Measurements from ENCODE around the gene ZNF574. TPM values are rescaled to one million over a fixed set of nuclear protein-coding genes. Genes with fewer than 3 reads are reported as not detected.
A peak's percentile ranks its signal among the peaks of the same experiment; 100 is the strongest.
"Not testable (repeated sequence)": the region's sequence is repeated elsewhere in the genome, so short reads cannot be mapped to it uniquely, and the experiment has no call there.

ZNF574 gene
- polyA plus RNA-seq, 1 donor (not counting 4 experiments of a cell fraction or from before 2014, with no cell fraction given), result 6.8 TPM

GRCh38 chr19:42033413-42033812, 42.6 kb upstream of the ZNF574 start:
- FAIRE-seq (no peak), DNase-seq (ENCODE audit: low read depth, low spot score) (no peak)

DNA sequence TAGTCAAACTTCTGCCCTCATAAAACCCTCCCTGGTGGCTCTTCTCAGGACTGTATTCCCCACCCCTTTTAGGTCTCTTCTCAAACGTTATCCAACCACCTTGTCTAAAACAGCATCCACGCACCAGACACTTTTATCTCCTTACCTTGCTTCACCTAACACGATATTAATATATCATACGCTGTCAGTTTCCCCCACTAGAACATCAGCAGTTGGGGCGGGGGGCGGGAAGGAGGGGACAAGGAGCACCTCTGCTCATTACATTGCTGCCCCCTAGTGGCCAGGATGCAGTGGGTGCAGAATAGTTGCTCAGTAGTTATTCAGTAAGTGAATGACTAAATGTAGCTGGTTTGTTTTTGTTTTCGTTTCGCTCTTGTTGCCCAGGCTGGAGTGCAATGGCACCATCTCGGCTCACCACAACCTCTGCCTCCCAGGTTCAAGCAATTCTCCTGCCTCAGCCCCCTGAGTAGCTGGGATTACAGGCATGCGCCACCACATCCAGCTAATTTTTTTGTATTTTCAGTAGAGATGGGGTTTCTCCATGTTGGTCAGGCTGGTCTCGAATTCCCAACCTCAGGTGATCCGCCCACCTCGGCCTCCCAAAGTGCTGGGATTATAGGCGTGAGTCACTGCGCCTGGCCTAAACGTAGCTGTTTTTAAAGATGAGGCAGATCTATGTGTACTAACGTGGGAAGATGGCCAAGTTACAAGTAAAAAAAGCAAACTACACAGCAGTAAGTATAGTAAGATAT, 41.1 kb upstream of the ZNF574 start:
- peak; percentile 83 to 93 (median 86) for TF ChIP-seq CTCF (optimal IDR thresholded peaks at IDR 0.05 in 1 of 3, IDR thresholded peaks at IDR 0.05 in 1 of 3, conservative IDR thresholded peaks at IDR 0.05 in 1 of 3; ENCODE audit: extremely low read depth in 1 of 3, insufficient read depth in 2 of 3, low read length in 3 of 3)
- Histone ChIP-seq H3K9ac (ENCODE audit: control insufficient read depth, extremely low read depth, insufficient read depth, low read length) (peak overlapping the region; percentile 41), H3K4me2 (ENCODE audit: control insufficient read depth, extremely low read depth, insufficient read depth, low read depth, low read length) (peak overlapping the region; percentile 64), H3K27ac (ENCODE audit: control insufficient read depth, insufficient read depth, low read length) (peak overlapping the region; percentile 60), H3K4me3 (ENCODE audit: control insufficient read depth in 2 of 3, extremely low read depth in 1 of 3, insufficient read depth in 2 of 3, low read depth in 1 of 3, low read length in 3 of 3) (peak overlapping the region in 2 of 3 experiments; percentile 40 to 56)
- dilution Hi-C loops (cut with MboI; ENCODE audit: extremely low pct_ligation_motif_present, low sequenced_read_pairs); H3K36me3 ChIP-seq (ENCODE audit: control insufficient read depth in 2 of 2, extremely low read depth in 1 of 2, insufficient read depth in 2 of 2, low read length in 2 of 2); H3K79me2 ChIP-seq (ENCODE audit: control insufficient read depth, insufficient read depth, low read length); H3K27me3 ChIP-seq (ENCODE audit: control insufficient read depth, extremely low read depth, insufficient read depth, low read length); H2AFZ ChIP-seq (ENCODE audit: control insufficient read depth, low read length); H3K9me1 ChIP-seq (ENCODE audit: control insufficient read depth, extremely low read depth, insufficient read depth, low read length); H3K9me3 ChIP-seq (ENCODE audit: control insufficient read depth, low read depth, low read length); H3K4me1 ChIP-seq (ENCODE audit: control insufficient read depth, extremely low read depth, insufficient read depth, low read length); H4K20me1 ChIP-seq (ENCODE audit: control insufficient read depth, extremely low read depth, insufficient read depth, low read length): not testable (repeated sequence)
- DNase-seq (ENCODE audit: low read depth, low spot score) (peak; percentile 26), FAIRE-seq (peak; percentile 88)

More at GRCh38 chr19:42033413-42033812, 42.6 kb upstream of the ZNF574 start:
- TF ChIP-seq CTCF (optimal IDR thresholded peaks at IDR 0.05 in 1 of 3, IDR thresholded peaks at IDR 0.05 in 1 of 3, conservative IDR thresholded peaks at IDR 0.05 in 1 of 3; ENCODE audit: extremely low read depth in 1 of 3, insufficient read depth in 2 of 3, low read length in 3 of 3) (no peak), EZH2 (IDR thresholded peaks at IDR 0.05; ENCODE audit: low read length) (no peak)
- Histone ChIP-seq H3K9ac (ENCODE audit: control insufficient read depth, extremely low read depth, insufficient read depth, low read length) (no peak overlapping the region), H3K27ac (ENCODE audit: control insufficient read depth, insufficient read depth, low read length) (no peak overlapping the region), H3K9me1 (ENCODE audit: control insufficient read depth, extremely low read depth, insufficient read depth, low read length) (no peaks in the 10 kb centered on the region), H3K9me3 (ENCODE audit: control insufficient read depth, low read depth, low read length) (no peaks in the 10 kb centered on the region), H4K20me1 (ENCODE audit: control insufficient read depth, extremely low read depth, insufficient read depth, low read length) (no peaks in the 10 kb centered on the region), H3K79me2 (ENCODE audit: control insufficient read depth, insufficient read depth, low read length) (no peaks in the 10 kb centered on the region), H2AFZ (ENCODE audit: control insufficient read depth, low read length) (no peak overlapping the region), H3K4me1 (ENCODE audit: control insufficient read depth, extremely low read depth, insufficient read depth, low read length) (peaks cover 5% of the 10 kb centered on the region), H3K36me3 (ENCODE audit: control insufficient read depth in 2 of 2, extremely low read depth in 1 of 2, insufficient read depth in 2 of 2, low read length in 2 of 2) (no peaks in the 10 kb centered on the region), H3K4me2 (ENCODE audit: control insufficient read depth, extremely low read depth, insufficient read depth, low read depth, low read length) (no peak overlapping the region), H3K4me3 (ENCODE audit: control insufficient read depth in 2 of 3, extremely low read depth in 1 of 3, insufficient read depth in 2 of 3, low read depth in 1 of 3, low read length in 3 of 3) (no peak overlapping the region), H3K27me3 (ENCODE audit: control insufficient read depth, extremely low read depth, insufficient read depth, low read length) (no peaks in the 10 kb centered on the region)
- dilution Hi-C loops (cut with MboI; ENCODE audit: extremely low pct_ligation_motif_present, low sequenced_read_pairs), result no loop called here

Measured in keratinocyte (primary cell).